Chondrocyte (in vitro differentiated cells): ENCODE measurements around the gene CPN2. TPM values are rescaled to one million over a fixed set of nuclear protein-coding genes. Genes with fewer than 3 reads are reported as not detected.

Experiments used
- DNase-seq: peaks from one replicate; pipeline ENCODE4 v3.0.0; 2021; ENCODE audit warnings: mixed read lengths, low spot score
- H3K27ac Mint-ChIP-seq: one replicate; pipeline ENCODE4 v1.8.0; 2021; ENCODE audit warnings: mild to moderate bottlenecking, moderate library complexity, mixed read lengths; ENCODE audit not compliant: unreplicated experiment
- H3K27me3 Mint-ChIP-seq: 2 replicates; pipeline ENCODE4 v1.8.0; 2021; ENCODE audit warnings: low read depth, mixed read lengths
- H3K36me3 Mint-ChIP-seq: 2 replicates; pipeline ENCODE4 v1.8.0; 2021; ENCODE audit warnings: low read depth, mixed read lengths
- H3K4me1 Mint-ChIP-seq: 2 replicates; pipeline ENCODE4 v1.8.0; 2021; ENCODE audit warnings: low read depth, mild to moderate bottlenecking, mixed read lengths
- H3K4me3 Mint-ChIP-seq: one replicate; pipeline ENCODE4 v1.8.0; 2021; ENCODE audit warnings: mild to moderate bottlenecking, moderate library complexity, mixed read lengths; ENCODE audit not compliant: unreplicated experiment
- H3K9me3 Mint-ChIP-seq: 2 replicates; pipeline ENCODE4 v1.8.0; 2021; ENCODE audit warnings: low read depth, mixed read lengths
- total RNA-seq: library from RNA; stranded (reverse); gene quantifications from 3 replicates; pipeline ENCODE4 v1.2.1, GENCODE V29; 2021
- TF ChIP-seq, protein P1 (sequence below): fragments of 200-600 bp; sonication (generic); IDR thresholded peaks from 2 replicates; pipeline ENCODE4 v1.5.0; 2021; ENCODE audit warnings: antibody characterized with exemption, mild to moderate bottlenecking, moderate library complexity

The CPN2 gene
- total RNA-seq, 1 donor from 2014 or later = not detected

DNA sequence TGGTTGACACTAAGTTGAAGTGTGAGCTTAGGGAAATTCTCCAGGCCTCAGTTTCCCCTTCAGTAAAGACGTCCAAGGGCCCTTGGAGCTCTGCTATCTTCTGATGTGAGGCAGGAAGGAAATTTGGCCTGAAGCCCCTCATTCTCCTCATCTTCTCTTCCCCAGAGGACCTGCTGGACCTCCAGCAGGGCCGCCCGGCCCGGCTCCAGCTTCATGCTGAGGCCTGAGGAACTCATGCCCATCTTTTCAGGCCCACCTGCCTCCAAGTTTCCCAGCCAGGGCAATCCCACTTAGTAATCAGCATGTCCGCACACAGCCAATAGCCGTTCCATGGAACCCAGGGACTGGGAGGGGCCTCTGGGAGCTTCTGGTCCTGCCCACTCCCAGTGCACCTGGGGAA lies 14.4 kb upstream of the CPN2 start:
- Mint-ChIP-seq H3K36me3 (no peaks in the 10 kb centered on the region), H3K27me3 (peaks cover 21% of the 10 kb centered on the region), H3K4me3 (no peak overlapping the region), H3K9me3 (no peaks in the 10 kb centered on the region), H3K4me1 (peaks cover 37% of the 10 kb centered on the region), H3K27ac (no peak overlapping the region)
- TF ChIP-seq, protein P1, sequence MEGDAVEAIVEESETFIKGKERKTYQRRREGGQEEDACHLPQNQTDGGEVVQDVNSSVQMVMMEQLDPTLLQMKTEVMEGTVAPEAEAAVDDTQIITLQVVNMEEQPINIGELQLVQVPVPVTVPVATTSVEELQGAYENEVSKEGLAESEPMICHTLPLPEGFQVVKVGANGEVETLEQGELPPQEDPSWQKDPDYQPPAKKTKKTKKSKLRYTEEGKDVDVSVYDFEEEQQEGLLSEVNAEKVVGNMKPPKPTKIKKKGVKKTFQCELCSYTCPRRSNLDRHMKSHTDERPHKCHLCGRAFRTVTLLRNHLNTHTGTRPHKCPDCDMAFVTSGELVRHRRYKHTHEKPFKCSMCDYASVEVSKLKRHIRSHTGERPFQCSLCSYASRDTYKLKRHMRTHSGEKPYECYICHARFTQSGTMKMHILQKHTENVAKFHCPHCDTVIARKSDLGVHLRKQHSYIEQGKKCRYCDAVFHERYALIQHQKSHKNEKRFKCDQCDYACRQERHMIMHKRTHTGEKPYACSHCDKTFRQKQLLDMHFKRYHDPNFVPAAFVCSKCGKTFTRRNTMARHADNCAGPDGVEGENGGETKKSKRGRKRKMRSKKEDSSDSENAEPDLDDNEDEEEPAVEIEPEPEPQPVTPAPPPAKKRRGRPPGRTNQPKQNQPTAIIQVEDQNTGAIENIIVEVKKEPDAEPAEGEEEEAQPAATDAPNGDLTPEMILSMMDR = no peak
- no peak for DNase-seq

DNA sequence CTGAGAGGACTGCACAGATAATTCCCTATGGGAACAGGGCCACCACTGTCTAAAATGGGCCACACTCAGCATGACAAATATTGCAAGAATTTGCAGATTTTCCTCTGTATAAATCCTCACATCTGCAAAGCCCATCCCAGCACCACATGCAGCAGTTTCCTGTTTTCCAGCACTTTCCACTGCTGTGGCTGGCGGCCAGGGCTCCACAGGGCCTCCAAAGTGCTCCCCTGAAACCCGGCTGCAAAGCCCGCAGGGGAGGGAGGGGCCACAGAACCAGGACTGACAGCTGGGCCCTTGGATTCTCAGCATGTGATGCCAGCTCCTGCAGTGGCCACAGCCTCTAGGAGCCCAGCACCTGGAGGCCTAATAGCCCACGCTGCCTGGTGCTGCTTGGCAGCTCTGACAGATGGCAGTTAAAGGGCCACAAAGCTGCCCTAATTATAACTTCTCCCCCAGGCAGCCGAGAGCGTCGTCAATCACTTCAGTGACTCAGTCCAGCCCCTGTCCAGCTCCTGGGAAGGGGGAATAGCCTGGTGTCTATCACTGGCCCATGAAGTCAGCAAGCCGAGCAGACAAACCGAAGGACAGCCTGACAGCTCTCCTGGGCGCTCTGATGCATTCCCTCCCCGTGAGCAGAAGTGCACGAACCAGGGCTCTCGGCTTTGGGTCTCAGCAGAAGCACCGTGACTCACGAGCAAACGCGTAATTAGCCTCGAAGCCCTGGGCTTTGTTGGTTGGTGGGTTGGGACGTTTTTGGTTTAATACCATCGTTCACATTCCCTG lies 13.7 kb upstream of the CPN2 start:
- Mint-ChIP-seq H3K27me3 (peaks cover 21% of the 10 kb centered on the region), H3K36me3 (no peaks in the 10 kb centered on the region), H3K27ac (peak overlapping the region; percentile 45), H3K4me3 (no peak overlapping the region), H3K9me3 (no peaks in the 10 kb centered on the region), H3K4me1 (peaks cover 35% of the 10 kb centered on the region)
- DNase-seq = no peak
- TF ChIP-seq, protein P1 = no peak

DNA sequence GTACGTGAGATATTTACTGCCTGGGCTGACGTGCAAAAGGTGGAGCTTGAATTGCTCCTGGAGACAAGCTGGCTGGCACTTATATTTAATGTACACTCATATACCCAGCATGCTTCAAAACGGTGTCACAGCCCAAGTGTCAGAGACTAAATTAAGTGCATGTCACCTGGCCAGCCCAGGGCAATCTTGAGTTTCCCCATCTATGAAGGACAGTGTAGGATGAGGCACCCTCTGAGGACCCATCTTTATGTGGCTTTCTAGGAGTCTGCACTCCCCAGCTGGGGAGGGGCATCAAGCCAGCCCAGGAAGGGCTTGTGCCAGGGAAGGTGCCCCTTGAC lies 13.2 kb upstream of the CPN2 start:
- H3K27me3 Mint-ChIP-seq = peaks cover 22% of the 10 kb centered on the region
- no peak for DNase-seq
- H3K4me3 Mint-ChIP-seq = no peak overlapping the region
- H3K36me3 Mint-ChIP-seq = no peaks in the 10 kb centered on the region
- peaks cover 30% of the 10 kb centered on the region for H3K4me1 Mint-ChIP-seq
- peak overlapping the region; percentile 45 for H3K27ac Mint-ChIP-seq
- TF ChIP-seq, protein P1 = no peak
- no peaks in the 10 kb centered on the region for H3K9me3 Mint-ChIP-seq

DNA sequence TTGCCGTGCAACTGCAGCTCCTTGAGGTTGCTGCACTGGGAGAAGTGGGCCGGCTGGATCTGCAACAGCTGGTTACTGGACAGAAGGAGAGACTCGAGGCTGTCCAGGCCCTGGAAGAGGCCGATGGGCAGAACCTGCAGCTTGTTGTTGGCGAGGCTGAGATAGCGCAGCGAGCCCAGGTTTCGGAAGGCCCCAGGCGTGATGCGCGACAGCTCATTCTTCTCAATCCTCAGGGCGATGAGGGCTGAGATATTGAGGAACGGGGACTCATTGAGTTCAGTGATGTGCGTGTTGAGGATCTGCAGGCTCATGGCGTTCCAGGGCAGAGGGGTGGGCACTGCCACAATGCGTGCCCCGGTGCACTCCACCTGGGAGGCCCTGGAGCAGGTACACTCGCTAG lies 9.4 kb upstream of the CPN2 start:
- no peaks in the 10 kb centered on the region for H3K9me3 Mint-ChIP-seq
- H3K4me1 Mint-ChIP-seq = peaks cover 16% of the 10 kb centered on the region
- H3K27me3 Mint-ChIP-seq = peaks cover 28% of the 10 kb centered on the region
- H3K27ac Mint-ChIP-seq = no peak overlapping the region
- no peak overlapping the region for H3K4me3 Mint-ChIP-seq
- TF ChIP-seq, protein P1 = no peak
- H3K36me3 Mint-ChIP-seq = no peaks in the 10 kb centered on the region
- DNase-seq = no peak

DNA sequence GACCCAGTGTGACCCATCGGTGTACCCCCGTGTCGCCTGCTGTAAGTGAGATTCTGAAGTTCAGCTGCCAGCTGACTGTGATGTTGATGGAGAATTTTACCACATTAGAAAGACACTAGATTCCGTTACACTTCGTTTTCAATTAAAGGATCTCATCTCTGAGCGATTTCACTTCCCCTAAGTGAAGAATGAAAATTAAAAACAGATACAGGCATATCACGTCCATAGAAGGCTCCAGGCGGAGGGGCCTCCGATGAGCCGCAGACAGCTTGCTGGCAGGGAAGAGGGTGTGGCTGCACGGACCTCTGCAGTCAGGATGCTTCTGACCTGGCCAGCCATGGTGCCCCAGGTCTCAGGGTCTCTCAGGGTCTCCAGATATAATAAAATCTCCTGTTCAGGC lies 6.6 kb upstream of the CPN2 start:
- no peak overlapping the region for H3K4me3 Mint-ChIP-seq
- H3K36me3 Mint-ChIP-seq = no peaks in the 10 kb centered on the region
- DNase-seq = no peak
- H3K27ac Mint-ChIP-seq = no peak overlapping the region
- H3K9me3 Mint-ChIP-seq = no peaks in the 10 kb centered on the region
- TF ChIP-seq, protein P1 = no peak
- no peaks in the 10 kb centered on the region for H3K4me1 Mint-ChIP-seq
- H3K27me3 Mint-ChIP-seq = peaks cover 28% of the 10 kb centered on the region
